ENCODE data around the gene PTP4A1.
A peak's percentile ranks its signal among the peaks of the same experiment; 100 is the strongest.
"Not testable (repeated sequence)": the region's sequence is repeated elsewhere in the genome, so short reads cannot be mapped to it uniquely, and the experiment has no call there.

Gene PTP4A1

DNA sequence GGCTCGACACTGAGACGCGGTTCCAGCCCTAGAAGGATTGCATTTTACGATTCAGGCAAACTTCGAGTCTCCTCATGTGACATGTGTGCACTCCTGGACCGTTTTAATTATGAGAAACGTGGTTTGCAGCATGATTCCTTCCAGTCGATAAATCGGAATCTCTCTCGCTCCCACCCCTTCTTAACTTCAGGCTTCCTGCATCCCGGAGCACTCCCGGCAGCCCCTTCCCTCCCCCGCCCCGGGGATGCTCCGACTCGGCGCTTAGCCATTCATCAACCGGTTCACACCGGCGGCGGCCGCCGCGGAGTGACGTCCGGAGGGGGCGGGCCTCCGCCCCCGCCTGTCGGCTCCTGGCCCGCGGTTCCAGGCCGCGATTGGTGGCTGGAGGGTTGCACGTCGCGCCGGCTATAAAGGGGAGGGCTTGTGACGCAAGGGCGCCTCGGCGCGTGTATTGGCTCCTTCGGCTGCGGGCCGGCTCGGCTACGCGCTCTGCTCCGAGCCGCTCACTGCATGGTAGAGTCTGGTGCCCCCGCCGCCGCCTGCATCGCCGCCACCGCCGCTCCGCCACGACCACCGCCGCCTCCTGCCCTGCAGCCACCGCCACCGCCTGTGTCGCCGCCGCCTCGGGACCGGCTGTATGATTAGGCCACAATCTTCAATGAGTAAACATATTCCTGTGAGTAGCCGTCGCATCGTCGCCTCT is at the start of gene PTP4A1, which contains the start of gene LOC128125822:
TSS of gene PTP4A1 (plus strand) at position 437 of the 703 bp plus-strand sequence. CDS start 4,401 bp downstream, outside the sequence.
TSS of gene LOC128125822 (plus strand) at position 437 of the 703 bp plus-strand sequence.
- Histone ChIP-seq H3K9me3 (ENCODE audit: control insufficient read depth, low read length) (no peaks in the 10 kb centered on the region), H3K4me1 (ENCODE audit: control insufficient read depth, insufficient read depth, low read length) (peaks cover 12% of the 10 kb centered on the region), H3K4me3 (ENCODE audit: low read length) (peak within 1 kb of the TSS; percentile 75), H3K9ac (ENCODE audit: low read length) (peak within 1 kb of the TSS; percentile 96), H3K27me3 (ENCODE audit: control insufficient read depth, insufficient read depth, low read length) (no peaks in the 10 kb centered on the region), H3K36me3 (ENCODE audit: control insufficient read depth, insufficient read depth, low read length) (peaks cover under 1% of the 10 kb centered on the region)

DNA sequence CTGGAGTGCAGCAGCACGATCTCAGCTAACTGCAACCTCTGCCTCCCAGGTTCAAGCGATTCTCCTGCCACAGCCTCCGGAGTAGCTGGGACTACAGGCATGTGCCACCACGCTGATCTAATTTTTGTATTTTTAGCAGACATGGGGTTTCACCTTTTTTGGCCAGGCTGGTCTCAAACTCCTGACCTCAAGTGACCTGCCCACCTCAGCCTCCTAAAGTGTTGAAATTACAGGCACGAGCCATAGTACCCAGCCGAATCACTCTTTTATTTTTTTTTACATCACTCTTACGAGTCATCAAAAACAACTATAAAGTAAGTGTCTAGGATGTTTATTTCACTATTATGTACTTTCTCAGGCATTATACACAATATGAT is 49.4 kb upstream of the PTP4A1 start:
- H3K4me1 ChIP-seq (ENCODE audit: control insufficient read depth, insufficient read depth, low read length) = peaks cover 19% of the 10 kb centered on the region
- H3K9ac ChIP-seq (ENCODE audit: low read length); H3K36me3 ChIP-seq (ENCODE audit: control insufficient read depth, insufficient read depth, low read length); H3K9me3 ChIP-seq (ENCODE audit: control insufficient read depth, low read length); H3K27me3 ChIP-seq (ENCODE audit: control insufficient read depth, insufficient read depth, low read length); H3K4me3 ChIP-seq (ENCODE audit: low read length): not testable (repeated sequence)

DNA sequence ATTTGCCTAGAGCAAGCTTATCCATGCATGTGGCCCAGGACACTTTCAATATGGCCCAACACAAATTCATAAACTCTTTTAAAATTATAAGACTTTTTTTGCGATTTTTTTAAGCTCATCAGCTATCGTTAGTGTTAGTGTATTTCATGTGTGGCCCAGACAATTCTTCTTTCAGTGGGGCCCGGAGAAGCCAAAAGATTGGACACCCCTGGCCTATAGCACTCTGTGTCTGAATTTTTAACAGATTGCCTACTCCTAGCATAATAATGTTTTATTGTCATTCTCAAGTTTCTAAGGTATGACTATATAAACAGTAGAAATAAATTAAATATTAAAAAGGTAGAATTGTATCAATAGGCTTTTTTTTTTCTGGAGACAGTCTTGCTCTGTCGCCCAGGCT is 48.6 kb upstream of the PTP4A1 start:
- Histone ChIP-seq H3K36me3 (ENCODE audit: control insufficient read depth, insufficient read depth, low read length) (no peaks in the 10 kb centered on the region), H3K4me1 (ENCODE audit: control insufficient read depth, insufficient read depth, low read length) (peaks cover 25% of the 10 kb centered on the region), H3K9ac (ENCODE audit: low read length) (no peak overlapping the region), H3K27me3 (ENCODE audit: control insufficient read depth, insufficient read depth, low read length) (no peaks in the 10 kb centered on the region), H3K4me3 (ENCODE audit: low read length) (no peak overlapping the region), H3K9me3 (ENCODE audit: control insufficient read depth, low read length) (no peaks in the 10 kb centered on the region)

DNA sequence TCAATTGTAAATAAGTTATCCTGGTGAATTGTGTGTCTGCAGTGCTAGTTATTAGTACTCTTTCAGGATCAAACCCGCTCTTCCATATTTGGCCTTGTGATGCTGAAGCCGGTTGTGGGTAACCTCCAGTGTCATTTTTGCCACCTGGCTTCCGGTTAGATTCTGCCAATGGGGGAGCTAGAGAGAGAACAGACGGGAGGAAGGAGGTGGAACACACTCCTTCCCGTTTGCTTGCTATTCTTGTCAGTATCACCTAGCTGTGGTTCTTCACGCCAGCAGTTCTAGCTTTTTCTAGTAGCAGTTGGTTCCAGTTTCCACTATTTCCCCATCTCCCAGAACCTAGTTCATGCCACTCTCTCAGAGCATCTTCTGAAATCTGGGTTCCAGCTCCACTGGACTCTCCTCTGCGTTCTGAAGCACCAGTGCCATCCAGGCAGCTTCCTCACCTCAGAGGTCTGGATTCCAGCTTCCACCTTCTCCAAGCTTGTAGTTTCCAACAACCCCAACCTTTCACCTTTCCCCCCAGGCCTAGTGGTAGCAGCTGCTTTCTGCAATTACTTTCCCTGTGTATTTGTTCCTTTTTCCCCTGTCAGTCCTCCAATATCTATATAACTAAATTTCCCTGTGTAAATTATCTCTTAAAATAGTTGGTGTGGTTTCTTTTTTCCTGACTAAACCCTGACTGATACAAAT is 46.9 kb upstream of the PTP4A1 start:
- Histone ChIP-seq H3K4me1 (ENCODE audit: control insufficient read depth, insufficient read depth, low read length) (peaks cover 29% of the 10 kb centered on the region), H3K4me3 (ENCODE audit: low read length) (no peak overlapping the region), H3K36me3 (ENCODE audit: control insufficient read depth, insufficient read depth, low read length) (no peaks in the 10 kb centered on the region), H3K9ac (ENCODE audit: low read length) (no peak overlapping the region), H3K27me3 (ENCODE audit: control insufficient read depth, insufficient read depth, low read length) (no peaks in the 10 kb centered on the region), H3K9me3 (ENCODE audit: control insufficient read depth, low read length) (no peaks in the 10 kb centered on the region)

DNA sequence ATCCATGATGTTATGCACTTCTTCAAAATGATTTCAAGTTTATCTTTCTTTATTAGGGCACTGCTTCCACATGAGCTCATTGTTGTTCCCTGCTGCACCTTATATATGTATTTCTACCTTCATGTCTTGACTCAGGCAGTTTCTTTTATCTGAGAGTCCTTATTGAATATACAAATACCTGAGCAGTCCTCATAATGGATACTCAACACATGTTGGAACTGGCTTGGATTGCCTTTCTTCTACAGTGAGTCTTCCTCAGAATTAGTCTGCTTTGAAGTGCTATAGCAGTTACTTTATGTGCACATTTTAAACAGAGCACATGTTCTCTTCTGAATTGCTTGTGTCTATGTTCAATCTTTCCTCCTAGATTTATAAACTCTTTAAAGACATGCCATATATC is 45.3 kb upstream of the PTP4A1 start:
- Histone ChIP-seq H3K9me3 (ENCODE audit: control insufficient read depth, low read length) (no peaks in the 10 kb centered on the region), H3K4me1 (ENCODE audit: control insufficient read depth, insufficient read depth, low read length) (peaks cover 29% of the 10 kb centered on the region), H3K36me3 (ENCODE audit: control insufficient read depth, insufficient read depth, low read length) (no peaks in the 10 kb centered on the region), H3K9ac (ENCODE audit: low read length) (no peak overlapping the region), H3K27me3 (ENCODE audit: control insufficient read depth, insufficient read depth, low read length) (no peaks in the 10 kb centered on the region), H3K4me3 (ENCODE audit: low read length) (no peak overlapping the region)

DNA sequence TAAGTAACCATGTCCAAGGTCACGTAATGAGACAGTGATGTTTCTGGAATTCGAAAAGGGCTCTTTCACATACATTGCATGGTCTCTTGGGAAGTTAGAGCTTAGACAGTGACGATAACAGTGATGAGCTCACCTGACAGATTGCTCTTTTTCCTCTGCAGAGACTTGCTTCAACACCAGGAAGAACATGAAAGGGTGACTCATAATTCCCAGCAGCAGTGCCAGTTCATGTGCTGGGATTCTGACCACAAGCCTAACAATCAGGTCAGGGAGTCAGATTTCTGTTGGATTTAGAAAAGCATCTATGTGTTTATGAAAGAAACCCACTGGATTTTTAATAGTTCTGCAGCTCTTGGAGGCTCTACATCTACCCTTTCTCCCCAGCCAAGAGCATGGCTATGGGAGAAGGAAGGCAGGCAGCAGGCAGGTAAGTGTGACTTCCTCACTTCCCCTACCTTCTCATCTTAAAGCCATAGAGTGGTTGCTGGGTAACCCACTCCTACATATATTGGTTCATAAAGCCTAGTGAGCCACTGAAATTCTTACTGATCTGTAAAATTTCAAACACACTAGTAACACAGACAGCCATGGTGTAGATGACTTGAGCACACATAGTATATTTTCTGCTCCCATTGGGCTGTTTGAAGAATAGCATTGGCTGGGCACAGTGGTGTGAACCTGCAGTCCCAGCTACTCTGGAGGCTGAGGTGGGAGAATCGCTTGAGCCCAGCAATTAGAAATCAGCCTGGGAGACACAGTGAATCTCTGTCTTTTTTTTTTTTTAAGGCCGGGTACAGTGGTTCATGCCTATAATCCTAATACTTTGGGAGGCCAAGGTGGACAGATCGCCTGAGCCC is 44.4 kb upstream of the PTP4A1 start:
- Histone ChIP-seq H3K27me3 (ENCODE audit: control insufficient read depth, insufficient read depth, low read length) (no peaks in the 10 kb centered on the region), H3K4me1 (ENCODE audit: control insufficient read depth, insufficient read depth, low read length) (peaks cover 22% of the 10 kb centered on the region), H3K9me3 (ENCODE audit: control insufficient read depth, low read length) (no peaks in the 10 kb centered on the region), H3K9ac (ENCODE audit: low read length) (no peak overlapping the region), H3K4me3 (ENCODE audit: low read length) (no peak overlapping the region), H3K36me3 (ENCODE audit: control insufficient read depth, insufficient read depth, low read length) (no peaks in the 10 kb centered on the region)

DNA sequence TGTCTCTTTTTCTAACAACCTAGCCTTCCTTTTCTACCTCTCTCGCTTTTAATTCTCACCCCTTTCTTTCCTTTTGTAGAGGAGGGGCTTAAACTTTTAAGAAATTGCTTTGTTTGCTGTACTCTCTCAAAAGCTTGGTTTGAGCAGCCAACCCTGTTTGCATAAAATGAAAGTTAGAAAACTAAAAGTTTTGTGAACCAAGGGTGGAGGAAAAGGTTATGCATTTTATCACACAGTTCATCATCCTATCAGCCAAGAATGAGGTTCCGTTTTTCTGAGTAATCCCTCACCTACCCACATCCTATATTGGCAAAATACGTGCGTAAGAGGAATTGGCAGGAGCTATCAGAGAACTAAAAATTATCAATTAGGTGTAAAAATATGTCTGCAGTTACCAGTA is 42.8 kb upstream of the PTP4A1 start:
- H3K9me3 ChIP-seq (ENCODE audit: control insufficient read depth, low read length) = no peaks in the 10 kb centered on the region
- no peak overlapping the region for H3K4me3 ChIP-seq (ENCODE audit: low read length)
- H3K9ac ChIP-seq (ENCODE audit: low read length) = no peak overlapping the region
- peaks cover 21% of the 10 kb centered on the region for H3K4me1 ChIP-seq (ENCODE audit: control insufficient read depth, insufficient read depth, low read length)
- no peaks in the 10 kb centered on the region for H3K27me3 ChIP-seq (ENCODE audit: control insufficient read depth, insufficient read depth, low read length)
- no peaks in the 10 kb centered on the region for H3K36me3 ChIP-seq (ENCODE audit: control insufficient read depth, insufficient read depth, low read length)

DNA sequence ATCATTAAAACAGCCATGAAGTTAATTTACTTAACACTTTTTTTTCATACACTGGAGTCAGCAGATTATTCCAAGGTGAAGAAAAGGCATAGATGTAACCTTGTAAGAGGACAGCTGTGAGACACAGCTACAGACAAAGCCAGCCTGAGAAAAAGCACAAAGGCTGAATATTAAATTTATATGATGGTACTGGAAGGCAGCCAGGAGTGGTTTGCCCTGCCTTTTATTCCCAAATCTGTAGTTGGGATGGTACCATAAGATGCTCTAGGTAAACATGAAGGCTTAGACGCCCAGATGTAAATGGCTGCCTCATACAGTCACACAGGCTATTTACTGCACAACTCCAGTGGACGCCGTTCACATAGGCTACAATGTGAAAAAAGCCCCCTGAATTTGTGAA is 42.1 kb upstream of the PTP4A1 start:
- H3K9me3 ChIP-seq (ENCODE audit: control insufficient read depth, low read length) = no peaks in the 10 kb centered on the region
- H3K4me1 ChIP-seq (ENCODE audit: control insufficient read depth, insufficient read depth, low read length) = peaks cover 21% of the 10 kb centered on the region
- no peaks in the 10 kb centered on the region for H3K36me3 ChIP-seq (ENCODE audit: control insufficient read depth, insufficient read depth, low read length)
- H3K4me3 ChIP-seq (ENCODE audit: low read length) = no peak overlapping the region
- no peak overlapping the region for H3K9ac ChIP-seq (ENCODE audit: low read length)
- H3K27me3 ChIP-seq (ENCODE audit: control insufficient read depth, insufficient read depth, low read length) = no peaks in the 10 kb centered on the region

DNA sequence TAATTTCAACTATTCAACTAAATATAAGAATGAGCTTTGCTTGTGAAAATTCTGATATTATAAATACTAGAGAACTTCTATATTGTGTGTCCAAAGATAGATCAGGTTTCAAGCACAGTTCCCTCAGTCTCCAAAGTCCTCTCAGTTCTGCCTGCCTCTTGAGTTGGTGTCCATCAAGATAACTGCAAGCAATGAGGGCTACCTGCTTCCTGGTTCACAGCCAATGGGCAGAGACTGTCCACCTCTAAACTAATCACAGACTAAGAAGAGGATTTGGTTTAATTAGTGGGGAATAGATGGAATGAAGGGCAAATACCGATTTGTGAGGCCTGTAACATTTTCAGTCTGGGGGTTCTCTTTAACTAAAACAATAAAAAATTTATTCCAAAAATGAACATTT is 41.3 kb upstream of the PTP4A1 start:
- Histone ChIP-seq H3K36me3 (ENCODE audit: control insufficient read depth, insufficient read depth, low read length) (no peaks in the 10 kb centered on the region), H3K27me3 (ENCODE audit: control insufficient read depth, insufficient read depth, low read length) (no peaks in the 10 kb centered on the region), H3K4me1 (ENCODE audit: control insufficient read depth, insufficient read depth, low read length) (peaks cover 21% of the 10 kb centered on the region), H3K9me3 (ENCODE audit: control insufficient read depth, low read length) (no peaks in the 10 kb centered on the region), H3K4me3 (ENCODE audit: low read length) (no peak overlapping the region), H3K9ac (ENCODE audit: low read length) (no peak overlapping the region)

DNA sequence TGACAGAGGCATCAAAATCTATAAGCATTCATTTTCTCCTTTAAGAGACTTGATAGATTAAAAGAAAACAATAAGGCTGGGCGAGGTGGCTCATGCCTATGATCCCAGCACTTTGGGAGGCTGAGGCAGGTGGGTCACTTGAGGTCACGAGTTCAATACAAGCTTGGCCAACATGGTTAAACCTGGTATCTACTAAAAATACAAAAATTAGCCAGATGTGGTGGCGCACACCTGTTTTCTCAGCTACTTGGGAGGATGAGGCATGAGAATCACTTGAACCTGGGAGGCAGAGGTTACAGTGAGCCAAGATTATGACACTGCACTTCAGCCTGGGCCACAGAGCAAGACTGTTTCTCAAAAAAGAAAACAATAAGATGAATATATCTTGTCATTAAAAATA is 39.3 kb upstream of the PTP4A1 start:
- Histone ChIP-seq H3K9me3 (ENCODE audit: control insufficient read depth, low read length) (no peaks in the 10 kb centered on the region), H3K4me1 (ENCODE audit: control insufficient read depth, insufficient read depth, low read length) (peaks cover 9% of the 10 kb centered on the region), H3K9ac (ENCODE audit: low read length) (no peak overlapping the region), H3K4me3 (ENCODE audit: low read length) (no peak overlapping the region), H3K27me3 (ENCODE audit: control insufficient read depth, insufficient read depth, low read length) (no peaks in the 10 kb centered on the region), H3K36me3 (ENCODE audit: control insufficient read depth, insufficient read depth, low read length) (no peaks in the 10 kb centered on the region)

DNA sequence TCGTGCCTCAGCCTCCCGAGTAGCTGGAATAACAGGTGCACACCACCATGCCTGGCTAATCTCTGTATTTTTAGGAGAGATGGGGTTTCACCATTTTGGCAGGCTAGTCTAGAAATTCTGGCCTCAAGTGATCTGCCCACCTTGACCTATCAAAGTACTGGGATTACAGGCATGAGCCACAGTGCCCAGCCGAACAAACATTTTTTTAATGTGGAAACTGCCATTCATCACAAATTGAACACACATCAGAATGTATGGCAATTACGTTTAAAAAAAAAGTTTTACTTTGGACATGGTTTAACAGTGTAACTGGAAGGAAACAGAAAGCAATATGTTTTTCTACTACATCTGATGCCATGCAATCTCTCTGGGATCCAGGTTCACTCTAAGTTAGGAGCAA is 38.3 kb upstream of the PTP4A1 start:
- Histone ChIP-seq H3K36me3 (ENCODE audit: control insufficient read depth, insufficient read depth, low read length) (no peaks in the 10 kb centered on the region), H3K9me3 (ENCODE audit: control insufficient read depth, low read length) (no peaks in the 10 kb centered on the region), H3K9ac (ENCODE audit: low read length) (no peak overlapping the region), H3K4me1 (ENCODE audit: control insufficient read depth, insufficient read depth, low read length) (peaks cover 4% of the 10 kb centered on the region), H3K4me3 (ENCODE audit: low read length) (no peak overlapping the region), H3K27me3 (ENCODE audit: control insufficient read depth, insufficient read depth, low read length) (no peaks in the 10 kb centered on the region)
